GM06990 (cell line): Measurements from ENCODE around the gene ATXN2.

Experiments
- DNase-seq: peaks from one replicate; pipeline ENCODE4 v3.0.0-alpha.2; 2011; ENCODE audit not compliant: insufficient read length; ENCODE audit errors: extremely low read depth
- H3K27me3 ChIP-seq: replicated peaks from 2 replicates; pipeline ENCODE4 v1.6.0; 2011; ENCODE audit warnings: low read length; ENCODE audit not compliant: control insufficient read depth, insufficient read depth
- H3K36me3 ChIP-seq: 2 replicates; pipeline ENCODE4 v1.5.1; 2011; ENCODE audit warnings: low read length; ENCODE audit not compliant: control insufficient read depth, insufficient read depth
- H3K4me3 ChIP-seq: replicated peaks from 2 replicates; pipeline ENCODE4 v1.5.1; 2011; ENCODE audit warnings: low read depth, mild to moderate bottlenecking, control low read depth, low read length
- CTCF ChIP-seq: IDR thresholded peaks from 2 replicates; pipeline ENCODE4 v1.5.1; 2011; ENCODE audit warnings: low read length, control low read depth, mild to moderate bottlenecking, inconsistent platforms; ENCODE audit not compliant: insufficient read depth, poor library complexity, severe bottlenecking

ATXN2 gene

GRCh38 chr12:111417784-111418593 lies 181.1 kb downstream of the ATXN2 start:
- Histone ChIP-seq H3K4me3 (no peak overlapping the region), H3K36me3 (peaks cover 18% of the 10 kb centered on the region)

GRCh38 chr12:111417290-111417689 lies 181.8 kb downstream of the ATXN2 start:
- TF ChIP-seq CTCF = no peak
- H3K27me3 ChIP-seq = no peaks in the 10 kb centered on the region
- H3K4me3 ChIP-seq = no peak overlapping the region
- H3K36me3 ChIP-seq = peaks cover 19% of the 10 kb centered on the region
- DNase-seq = no peak

More at GRCh38 chr12:111417784-111418593, 181.1 kb downstream of the ATXN2 start:
- TF ChIP-seq CTCF = no peak
- no peaks in the 10 kb centered on the region for H3K27me3 ChIP-seq
- no peak for DNase-seq

GRCh38 chr12:111414711-111415252 lies 184.3 kb downstream of the ATXN2 start:
- H3K36me3 ChIP-seq = peaks cover 13% of the 10 kb centered on the region
- no peak overlapping the region for H3K4me3 ChIP-seq
- H3K27me3 ChIP-seq = no peaks in the 10 kb centered on the region
- TF ChIP-seq CTCF = no peak
- no peak for DNase-seq

- Histone ChIP-seq H3K27me3 (no peaks in the 10 kb centered on the region), H3K36me3 (peaks cover 10% of the 10 kb centered on the region), H3K4me3 (no peak overlapping the region)
- TF ChIP-seq CTCF = no peak
- no peak for DNase-seq
These were observed 185.6 kb downstream of the ATXN2 start for GRCh38 chr12:111413442-111414086.

GRCh38 chr12:111412830-111413441 lies 186.2 kb downstream of the ATXN2 start:
- DNase-seq = no peak
- peaks cover 10% of the 10 kb centered on the region for H3K36me3 ChIP-seq
- no peak overlapping the region for H3K4me3 ChIP-seq
- no peaks in the 10 kb centered on the region for H3K27me3 ChIP-seq
- TF ChIP-seq CTCF = no peak
